ENCODE data around the gene HJURP. TPM values are rescaled to one million over a fixed set of nuclear protein-coding genes. Genes with fewer than 3 reads are reported as not detected.

HJURP gene
- total RNA-seq, 5 donors from 2014 or later (not counting 1 experiment from before 2014, with no cell fraction given): 0.33 to 1.7 (median 1.1) TPM

DNA sequence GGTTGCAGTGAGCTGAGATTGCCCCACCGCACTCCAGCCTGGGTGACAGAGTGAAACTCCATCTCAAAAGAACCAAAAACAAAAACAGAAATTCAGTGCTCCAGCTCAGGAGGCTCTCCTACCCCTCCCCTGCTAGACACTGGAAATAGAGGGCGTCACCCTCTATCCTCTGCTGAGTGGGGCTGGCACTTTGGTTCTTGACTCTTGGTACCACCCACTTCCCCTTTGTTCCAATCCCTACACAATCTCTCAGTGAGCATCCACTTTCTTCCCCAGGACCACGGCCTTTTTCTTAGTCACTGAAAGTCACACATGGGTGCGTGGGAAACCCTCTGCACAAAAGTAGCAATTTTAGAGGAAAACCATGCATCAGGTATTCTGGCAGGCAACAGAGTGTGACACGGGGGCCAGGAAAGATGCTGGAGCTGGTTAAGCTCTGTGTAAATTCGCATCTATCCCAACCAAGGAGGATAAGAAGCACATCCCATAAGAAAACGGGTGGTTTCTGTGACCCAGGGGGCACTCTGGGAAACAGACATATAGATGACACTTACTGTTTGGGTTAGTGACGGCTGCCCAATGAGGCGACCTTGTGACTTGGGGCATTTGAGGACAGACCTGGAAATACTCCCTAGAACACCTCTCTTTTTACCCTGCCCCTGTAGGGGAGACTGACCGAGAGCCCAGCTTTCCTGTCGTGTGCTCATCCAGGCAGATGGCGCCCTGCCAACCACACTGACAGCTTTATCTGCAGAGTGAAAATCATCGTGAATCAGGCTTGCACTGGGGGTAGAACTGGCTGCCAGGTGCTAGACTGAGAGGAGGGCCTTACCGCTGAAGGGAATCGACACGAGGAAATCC lies 7.7 kb downstream of the HJURP start:
- H3K27me3 ChIP-seq (replicated peaks in 1 of 2; ENCODE audit: control insufficient read depth in 2 of 2, extremely low read depth in 1 of 2, insufficient read depth in 2 of 2, low read length in 1 of 2): no peaks in the 10 kb centered on the region
- Mint-ChIP-seq H3K9me3 (no peaks in the 10 kb centered on the region), H3K27me3 (no peaks in the 10 kb centered on the region), H3K27ac (no peak overlapping the region), H3K4me1 (no peaks in the 10 kb centered on the region), H3K36me3 (no peaks in the 10 kb centered on the region), H3K4me3 (no peak overlapping the region)
- H3K4me3 ChIP-seq (ENCODE audit: control insufficient read depth in 1 of 2, extremely low read depth in 1 of 2, low read length in 1 of 2): no peak overlapping the region
- CTCF ChIA-PET: interaction anchor here in 1 of 2 donors (0.6 kb wide), 1 partner anchor 1042 kb away, joined by 4 read pairs; no protein-coding TSS in a partner anchor
- H3K4me1 ChIP-seq (ENCODE audit: control insufficient read depth in 1 of 2, extremely low read depth in 1 of 2, insufficient read depth in 2 of 2, low read length in 2 of 2): no peaks in the 10 kb centered on the region
- POLR2A ChIA-PET: no interaction called here
- WGBS (ENCODE audit: insufficient coverage): 92% methylated on average over 13 of the region's 16 CpGs
- DNase-seq (no peak), ATAC-seq (replicated peaks in 1 of 4) (no peak)
- peaks cover 0 to 2% of the 10 kb centered on the region in 2 donors for H3K36me3 ChIP-seq (ENCODE audit: control insufficient read depth in 2 of 2, extremely low read depth in 1 of 2, insufficient read depth in 1 of 2, low read length in 1 of 2)
- H3K27ac ChIP-seq (ENCODE audit: low read length): no peak overlapping the region
- H3K9me3 ChIP-seq: no peaks in the 10 kb centered on the region

DNA sequence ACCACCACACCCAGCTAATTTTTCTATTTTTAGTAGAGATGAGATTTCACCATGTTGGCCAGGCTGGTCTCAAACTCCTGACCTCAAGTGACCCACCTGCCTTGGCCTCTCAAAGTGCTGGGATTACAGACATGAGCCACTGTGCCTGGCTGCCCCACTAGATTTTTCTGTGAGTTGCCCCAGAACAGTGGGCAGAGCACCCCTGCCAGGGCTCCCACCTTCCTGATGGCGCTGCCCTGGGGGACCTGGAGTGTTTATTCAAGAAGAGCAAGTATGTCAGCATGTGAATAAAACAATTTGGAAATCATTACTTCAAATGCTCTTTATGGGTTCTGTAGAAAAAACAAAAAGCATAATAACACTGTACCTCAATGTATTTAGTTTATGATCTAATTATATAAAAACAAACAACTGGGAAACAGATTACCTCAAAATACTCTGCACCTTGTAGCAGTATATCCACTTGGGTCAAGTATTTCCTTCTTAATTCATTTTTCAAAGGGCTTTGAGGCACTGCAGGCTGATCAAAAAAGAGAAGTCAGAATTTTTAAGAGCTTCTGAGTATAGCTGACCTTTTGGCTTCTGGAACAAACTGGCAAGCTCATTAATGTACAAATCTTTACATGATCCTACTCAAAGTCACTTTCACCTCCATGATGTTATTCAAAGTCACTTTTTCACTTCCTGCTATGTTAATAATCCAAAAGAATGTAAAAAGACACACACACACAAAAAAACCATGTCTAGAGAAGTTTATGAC lies 8.9 kb downstream of the HJURP start:
- ATAC-seq (replicated peaks in 1 of 4): no peak
- no peak overlapping the region for H3K27ac Mint-ChIP-seq

DNA sequence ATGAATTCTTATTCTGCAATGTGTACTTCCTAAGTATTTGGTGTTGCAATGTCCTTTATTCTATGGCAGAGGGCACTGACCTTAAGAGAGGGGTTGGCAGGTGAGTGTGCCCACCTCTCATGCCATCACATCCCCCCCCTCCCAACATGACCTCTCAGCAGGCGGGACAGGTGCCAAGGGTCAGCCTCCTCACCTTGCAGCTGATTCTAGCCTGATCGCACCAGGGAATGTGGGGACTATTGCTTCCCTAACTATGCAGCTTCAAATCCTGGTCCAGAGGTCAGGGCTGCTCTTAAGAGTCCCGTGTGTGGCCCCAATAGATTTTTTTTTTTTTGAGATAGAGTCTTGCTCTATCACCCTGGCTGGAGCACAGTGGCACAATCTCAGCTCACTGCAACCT lies 9.5 kb downstream of the HJURP start:
- no peaks in the 10 kb centered on the region for H3K27me3 ChIP-seq (replicated peaks in 1 of 2; ENCODE audit: control insufficient read depth in 2 of 2, extremely low read depth in 1 of 2, insufficient read depth in 2 of 2, low read length in 1 of 2)
- ChIA-PET POLR2A (no interaction called here), CTCF (no interaction called here)
- H3K4me3 ChIP-seq (ENCODE audit: control insufficient read depth in 1 of 2, extremely low read depth in 1 of 2, low read length in 1 of 2): no peak overlapping the region
- H3K4me1 Mint-ChIP-seq: no peaks in the 10 kb centered on the region
- H3K27ac ChIP-seq (ENCODE audit: low read length): no peak overlapping the region
- no peaks in the 10 kb centered on the region for H3K4me1 ChIP-seq (ENCODE audit: control insufficient read depth in 1 of 2, extremely low read depth in 1 of 2, insufficient read depth in 2 of 2, low read length in 2 of 2)
- no peaks in the 10 kb centered on the region for H3K36me3 Mint-ChIP-seq
- DNase-seq (no peak), ATAC-seq (replicated peaks in 1 of 4) (no peak)
- peaks cover 0 to 2% of the 10 kb centered on the region in 2 donors for H3K36me3 ChIP-seq (ENCODE audit: control insufficient read depth in 2 of 2, extremely low read depth in 1 of 2, insufficient read depth in 1 of 2, low read length in 1 of 2)
- H3K9me3 Mint-ChIP-seq: no peaks in the 10 kb centered on the region
- no peak overlapping the region for H3K27ac Mint-ChIP-seq
- no peak overlapping the region for H3K4me3 Mint-ChIP-seq
- H3K9me3 ChIP-seq: no peaks in the 10 kb centered on the region
- H3K27me3 Mint-ChIP-seq: no peaks in the 10 kb centered on the region
- 93% methylated on average over 3 of the region's 3 CpGs for WGBS (ENCODE audit: insufficient coverage)

More for the DNA sequence above, 8.9 kb downstream of the HJURP start:
- H3K4me3 ChIP-seq (ENCODE audit: control insufficient read depth in 1 of 2, extremely low read depth in 1 of 2, low read length in 1 of 2): no peak overlapping the region
- no peak for DNase-seq
- ChIA-PET POLR2A (interaction anchor here in 1 of 2 donors (0.7 kb wide), 1 partner anchor 836 kb away, joined by 4 read pairs; no protein-coding TSS in a partner anchor), CTCF (interaction anchor here in 1 of 2 donors (0.6 kb wide), 1 partner anchor 1041 kb away, joined by 4 read pairs; no protein-coding TSS in a partner anchor)
- no peaks in the 10 kb centered on the region for H3K27me3 ChIP-seq (replicated peaks in 1 of 2; ENCODE audit: control insufficient read depth in 2 of 2, extremely low read depth in 1 of 2, insufficient read depth in 2 of 2, low read length in 1 of 2)
- H3K9me3 ChIP-seq: no peaks in the 10 kb centered on the region
- no peaks in the 10 kb centered on the region for H3K9me3 Mint-ChIP-seq
- no CpG with 5 or more reads among the region's 1 CpG for WGBS (ENCODE audit: insufficient coverage)
- H3K36me3 Mint-ChIP-seq: no peaks in the 10 kb centered on the region
- no peaks in the 10 kb centered on the region for H3K4me1 Mint-ChIP-seq
- no peak overlapping the region for H3K4me3 Mint-ChIP-seq
- no peak overlapping the region for H3K27ac ChIP-seq (ENCODE audit: low read length)
- H3K36me3 ChIP-seq (ENCODE audit: control insufficient read depth in 2 of 2, extremely low read depth in 1 of 2, insufficient read depth in 1 of 2, low read length in 1 of 2): peaks cover 0 to 2% of the 10 kb centered on the region in 2 donors
- H3K27me3 Mint-ChIP-seq: no peaks in the 10 kb centered on the region
- H3K4me1 ChIP-seq (ENCODE audit: control insufficient read depth in 1 of 2, extremely low read depth in 1 of 2, insufficient read depth in 2 of 2, low read length in 2 of 2): no peaks in the 10 kb centered on the region

DNA sequence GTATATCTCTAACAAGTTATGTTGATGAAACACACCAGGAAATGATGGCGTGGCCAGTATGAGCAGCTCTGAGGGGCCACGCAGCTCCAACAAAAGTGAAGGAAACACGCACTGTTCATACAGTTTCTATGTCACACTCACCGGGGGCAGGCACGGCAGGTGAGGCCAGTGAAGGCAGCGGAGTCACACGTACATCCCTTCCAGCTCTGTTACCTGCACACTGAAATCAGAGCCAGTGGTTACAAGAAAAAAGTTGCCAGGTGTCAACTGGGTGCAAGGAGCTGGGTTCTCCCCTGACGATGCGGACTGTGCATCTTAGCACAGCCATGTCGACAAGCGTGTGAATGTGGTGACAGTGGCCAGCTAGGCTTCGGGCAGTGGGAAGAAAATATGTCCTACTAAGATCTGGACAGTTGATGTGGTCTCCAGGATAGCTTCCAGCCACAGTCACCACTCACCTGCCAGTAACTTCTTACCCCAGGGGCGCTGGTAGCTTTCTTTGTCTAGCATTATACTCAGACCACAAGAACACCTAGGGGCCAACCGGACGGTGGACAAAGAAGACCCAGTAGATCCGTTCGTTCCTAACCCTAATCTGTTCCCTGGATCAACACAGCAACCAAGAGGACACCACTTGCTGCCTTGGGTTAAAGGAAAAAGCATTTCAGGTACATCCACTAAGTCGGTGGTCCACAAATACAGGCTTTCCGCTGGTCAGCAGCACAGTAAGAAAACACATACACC lies 10.1 kb downstream of the HJURP start:
- H3K9me3 ChIP-seq: no peaks in the 10 kb centered on the region
- WGBS (ENCODE audit: insufficient coverage): 97% methylated on average over 7 of the region's 19 CpGs
- H3K4me1 ChIP-seq (ENCODE audit: control insufficient read depth in 1 of 2, extremely low read depth in 1 of 2, insufficient read depth in 2 of 2, low read length in 2 of 2): no peaks in the 10 kb centered on the region
- ATAC-seq (replicated peaks in 1 of 4) (no peak), DNase-seq (no peak)
- Mint-ChIP-seq H3K27ac (no peak overlapping the region), H3K27me3 (no peaks in the 10 kb centered on the region), H3K36me3 (no peaks in the 10 kb centered on the region), H3K4me3 (no peak overlapping the region), H3K9me3 (no peaks in the 10 kb centered on the region), H3K4me1 (no peaks in the 10 kb centered on the region)
- H3K27ac ChIP-seq (ENCODE audit: low read length): no peak overlapping the region
- no peaks in the 10 kb centered on the region for H3K27me3 ChIP-seq (replicated peaks in 1 of 2; ENCODE audit: control insufficient read depth in 2 of 2, extremely low read depth in 1 of 2, insufficient read depth in 2 of 2, low read length in 1 of 2)
- ChIA-PET CTCF (interaction anchor here in 1 of 2 donors (0.7 kb wide), 1 partner anchor 10 kb away, joined by 3 read pairs; the partner anchor contains the start of gene HJURP), POLR2A (no interaction called here)
- H3K4me3 ChIP-seq (ENCODE audit: control insufficient read depth in 1 of 2, extremely low read depth in 1 of 2, low read length in 1 of 2): no peak overlapping the region
- H3K36me3 ChIP-seq (ENCODE audit: control insufficient read depth in 2 of 2, extremely low read depth in 1 of 2, insufficient read depth in 1 of 2, low read length in 1 of 2): peaks cover 0 to 2% of the 10 kb centered on the region in 2 donors

DNA sequence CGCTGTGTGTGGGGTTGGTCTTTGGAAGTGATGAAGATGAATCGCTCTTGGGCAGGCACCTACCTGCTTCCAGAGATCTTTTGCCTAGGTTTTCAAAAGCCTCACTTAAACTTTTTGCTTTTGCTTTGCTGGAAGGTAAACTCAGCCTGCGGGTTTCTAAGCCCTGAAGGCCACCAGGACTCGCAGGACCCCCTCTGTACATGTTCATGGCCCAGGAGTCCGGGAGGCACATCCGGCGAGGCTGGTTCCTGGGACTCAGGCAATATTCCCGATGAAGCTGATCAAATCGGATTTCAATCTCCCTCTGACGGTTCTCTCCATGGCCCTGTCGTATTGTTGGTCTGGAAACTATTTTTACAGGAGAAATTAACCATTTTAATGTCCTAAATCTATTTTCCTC lies 13.2 kb downstream of the HJURP start:
- no peak overlapping the region for H3K27ac ChIP-seq (ENCODE audit: low read length)
- no peaks in the 10 kb centered on the region for H3K27me3 ChIP-seq (replicated peaks in 1 of 2; ENCODE audit: control insufficient read depth in 2 of 2, extremely low read depth in 1 of 2, insufficient read depth in 2 of 2, low read length in 1 of 2)
- ChIA-PET POLR2A (no interaction called here), CTCF (no interaction called here)
- 100% methylated on average over 6 of the region's 11 CpGs for WGBS (ENCODE audit: insufficient coverage)
- peaks cover 0 to 2% of the 10 kb centered on the region in 2 donors for H3K36me3 ChIP-seq (ENCODE audit: control insufficient read depth in 2 of 2, extremely low read depth in 1 of 2, insufficient read depth in 1 of 2, low read length in 1 of 2)
- Mint-ChIP-seq H3K4me3 (no peak overlapping the region), H3K27me3 (no peaks in the 10 kb centered on the region), H3K27ac (no peak overlapping the region), H3K4me1 (peaks cover 0 to 1% (median 0%) of the 10 kb centered on the region in 3 donors), H3K9me3 (no peaks in the 10 kb centered on the region), H3K36me3 (no peaks in the 10 kb centered on the region)
- H3K4me1 ChIP-seq (ENCODE audit: control insufficient read depth in 1 of 2, extremely low read depth in 1 of 2, insufficient read depth in 2 of 2, low read length in 2 of 2): peaks cover 0 to 9% of the 10 kb centered on the region in 2 experiments
- no peak for ATAC-seq (replicated peaks in 1 of 4)
- no peak overlapping the region for H3K4me3 ChIP-seq (ENCODE audit: control insufficient read depth in 1 of 2, extremely low read depth in 1 of 2, low read length in 1 of 2)
- DNase-seq: no peak
- no peaks in the 10 kb centered on the region for H3K9me3 ChIP-seq

DNA sequence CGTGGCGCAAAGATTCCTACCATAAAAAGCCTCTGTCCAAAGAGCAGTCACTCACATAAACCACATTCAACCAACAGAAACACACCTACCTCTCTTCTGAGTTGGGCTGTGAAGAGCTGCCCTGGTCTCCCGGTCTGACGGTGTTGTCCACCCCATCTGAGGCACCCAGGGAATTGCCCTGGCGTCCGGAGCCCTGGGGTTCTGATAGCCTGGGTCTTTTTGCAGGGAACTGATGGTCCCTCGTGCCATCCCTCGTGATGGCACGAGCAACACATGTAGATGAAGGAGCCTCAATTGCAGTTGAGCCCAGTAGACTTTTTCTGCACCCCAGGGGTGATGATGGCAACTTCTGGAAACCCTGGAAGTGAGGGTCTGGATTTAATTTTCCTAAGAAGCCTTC lies 13.8 kb downstream of the HJURP start:
- Mint-ChIP-seq H3K4me3 (no peak overlapping the region), H3K36me3 (no peaks in the 10 kb centered on the region), H3K27me3 (no peaks in the 10 kb centered on the region), H3K27ac (no peak overlapping the region), H3K9me3 (no peaks in the 10 kb centered on the region), H3K4me1 (peaks cover 0 to 1% (median 0%) of the 10 kb centered on the region in 3 donors)
- Histone ChIP-seq H3K9me3 (no peaks in the 10 kb centered on the region), H3K36me3 (ENCODE audit: control insufficient read depth in 2 of 2, extremely low read depth in 1 of 2, insufficient read depth in 1 of 2, low read length in 1 of 2) (peaks cover 0 to 2% of the 10 kb centered on the region in 2 donors), H3K4me3 (ENCODE audit: control insufficient read depth in 1 of 2, extremely low read depth in 1 of 2, low read length in 1 of 2) (no peak overlapping the region), H3K27me3 (replicated peaks in 1 of 2; ENCODE audit: control insufficient read depth in 2 of 2, extremely low read depth in 1 of 2, insufficient read depth in 2 of 2, low read length in 1 of 2) (no peaks in the 10 kb centered on the region), H3K27ac (ENCODE audit: low read length) (no peak overlapping the region), H3K4me1 (ENCODE audit: control insufficient read depth in 1 of 2, extremely low read depth in 1 of 2, insufficient read depth in 2 of 2, low read length in 2 of 2) (peaks cover 0 to 9% of the 10 kb centered on the region in 2 experiments)
- CTCF ChIA-PET: no interaction called here
- POLR2A ChIA-PET: no interaction called here
- ATAC-seq (replicated peaks in 1 of 4) (no peak), DNase-seq (no peak)
- 93% methylated on average over 9 of the region's 9 CpGs for WGBS (ENCODE audit: insufficient coverage)

Data from T-cell (primary cell).